GM23338 (cell line): ENCODE results near the gene RPS2. TPM values are rescaled to one million over a fixed set of nuclear protein-coding genes. Genes with fewer than 3 reads are reported as not detected.

Experiments
- ATAC-seq: fragments of 200-7000 bp; cut with Tn5 transposase; 3 replicates; pipeline ENCODE4 v1.9.1; 2020
- DNase-seq: peaks from one replicate; pipeline ENCODE4 v3.0.0-alpha.2; 2015; ENCODE audit warnings: low spot score
- H2AFZ ChIP-seq: fragments of 200-600 bp; sonication (generic); 2 replicates; pipeline ENCODE4 v1.8.0; 2016; ENCODE audit warnings: antibody characterized with exemption, mild to moderate bottlenecking, moderate library complexity
- H3F3A ChIP-seq: fragments of 200-600 bp; sonication (generic); replicated peaks from 2 replicates; pipeline ENCODE4 v1.8.0; 2017; ENCODE audit warnings: antibody characterized with exemption, mixed run types, low read depth
- H3K27ac ChIP-seq: fragments of 200-600 bp; sonication (generic); 2 replicates; pipeline ENCODE4 v1.6.1; 2016; ENCODE audit warnings: low read depth
- H3K27me3 ChIP-seq: fragments of 200-600 bp; sonication (generic); 2 replicates; pipeline ENCODE4 v1.8.0; 2016; ENCODE audit warnings: mild to moderate bottlenecking, mixed run types, moderate library complexity; ENCODE audit not compliant: insufficient read depth
- H3K36me3 ChIP-seq: fragments of 200-600 bp; sonication (generic); 2 replicates; pipeline ENCODE4 v1.8.0; 2016; ENCODE audit warnings: mild to moderate bottlenecking; ENCODE audit not compliant: insufficient read depth
- H3K4me1 ChIP-seq: fragments of 200-600 bp; sonication (generic); 2 replicates; pipeline ENCODE4 v1.8.0; 2016; ENCODE audit warnings: mild to moderate bottlenecking, moderate library complexity; ENCODE audit not compliant: insufficient read depth
- H3K4me2 ChIP-seq: fragments of 200-600 bp; sonication (generic); 2 replicates; pipeline ENCODE4 v1.7.1; 2017; ENCODE audit warnings: mixed run types
- H3K4me3 ChIP-seq: fragments of 200-600 bp; sonication (generic); 2 replicates; pipeline ENCODE4 v1.6.1; 2016; ENCODE audit warnings: mixed run types
- H3K79me2 ChIP-seq: fragments of 200-600 bp; sonication (generic); replicated peaks from 2 replicates; pipeline ENCODE4 v1.8.0; 2017; ENCODE audit warnings: mild to moderate bottlenecking; ENCODE audit not compliant: insufficient read depth
- H3K9me2 ChIP-seq: fragments of 200-600 bp; sonication (generic); 2 replicates; pipeline ENCODE4 v1.8.0; 2017; ENCODE audit not compliant: insufficient read depth
- H4K20me1 ChIP-seq: fragments of 200-600 bp; sonication (generic); replicated peaks from 2 replicates; pipeline ENCODE4 v1.8.0; 2017; ENCODE audit warnings: mild to moderate bottlenecking; ENCODE audit not compliant: insufficient read depth
- H3K27ac Mint-ChIP-seq: 2 replicates; pipeline ENCODE4 v1.8.0; 2020; ENCODE audit warnings: inconsistent platforms, mild to moderate bottlenecking, moderate library complexity, mixed read lengths
- H3K27me3 Mint-ChIP-seq: 3 replicates; pipeline ENCODE4 v1.8.0; 2022; ENCODE audit warnings: low read depth, mild to moderate bottlenecking, moderate library complexity, mixed read lengths, inconsistent platforms; ENCODE audit not compliant: insufficient read depth, poor library complexity
- H3K36me3 Mint-ChIP-seq: 3 replicates; pipeline ENCODE4 v1.8.0; 2021; ENCODE audit warnings: low read depth, mild to moderate bottlenecking, inconsistent platforms, moderate library complexity, mixed read lengths
- H3K4me1 Mint-ChIP-seq: 3 replicates; pipeline ENCODE4 v1.8.0; 2020; ENCODE audit warnings: mild to moderate bottlenecking, inconsistent platforms, mixed read lengths
- H3K4me3 Mint-ChIP-seq: 3 replicates; pipeline ENCODE4 v1.8.0; 2021; ENCODE audit warnings: moderate library complexity, mild to moderate bottlenecking, inconsistent platforms, mixed read lengths
- H3K9me3 Mint-ChIP-seq: 3 replicates; pipeline ENCODE4 v1.8.0; 2020; ENCODE audit warnings: moderate library complexity, mild to moderate bottlenecking, inconsistent platforms, mixed read lengths
- CREB1 ChIP-seq: fragments of 250-450 bp; sonication (Bioruptor Pico); IDR thresholded peaks from 2 replicates; pipeline ENCODE4 v1.5.0; 2020; ENCODE audit warnings: low read depth, mild to moderate bottlenecking, moderate library complexity
- EZH2 ChIP-seq: fragments of 200-600 bp; sonication (generic); IDR thresholded peaks from one replicate; pipeline ENCODE4 v1.8.0; 2017; ENCODE audit warnings: antibody characterized with exemption, mild to moderate bottlenecking, low read depth; ENCODE audit not compliant: unreplicated experiment
- EZH2phosphoT487 ChIP-seq: fragments of 200-600 bp; sonication (generic); IDR thresholded peaks from one replicate; pipeline ENCODE4 v1.8.1; 2018; ENCODE audit warnings: antibody characterized with exemption; ENCODE audit not compliant: unreplicated experiment
- NANOG ChIP-seq: IDR thresholded peaks from 2 replicates; pipeline ENCODE4 v1.6.1; 2016; ENCODE audit warnings: antibody characterized with exemption, borderline replicate concordance
- POLR2AphosphoS5 ChIP-seq: IDR thresholded peaks from 2 replicates; pipeline ENCODE4 v1.6.1; 2016; ENCODE audit warnings: antibody characterized with exemption, low read depth
- STAT1 ChIP-seq: IDR thresholded peaks from one replicate; pipeline ENCODE4 v1.6.1; 2016; ENCODE audit warnings: antibody characterized with exemption; ENCODE audit not compliant: unreplicated experiment
- ZNF114 ChIP-seq: fragments of 250-450 bp; sonication (Bioruptor Pico); IDR thresholded peaks from 2 replicates; pipeline ENCODE4 v1.5.0; 2020; ENCODE audit warnings: mild to moderate bottlenecking, moderate library complexity
- ZNF331 ChIP-seq: fragments of 250-450 bp; sonication (Bioruptor Pico); IDR thresholded peaks from 2 replicates; pipeline ENCODE4 v1.5.0; 2020; ENCODE audit warnings: low read depth, mild to moderate bottlenecking, moderate library complexity
- ZNF462 ChIP-seq: fragments of 250-450 bp; sonication (Bioruptor Pico); IDR thresholded peaks from 2 replicates; pipeline ENCODE4 v1.5.0; 2020; ENCODE audit warnings: mild to moderate bottlenecking, moderate library complexity
- polyA plus RNA-seq: library from polyadenylated mRNA; unstranded; fragments of >200 nt; fragmentation: Nextera tagmentation; extraction: Ambion mirVana; gene quantifications from 2 replicates; pipeline ENCODE4 v1.2.1, GENCODE V29; 2016
- total RNA-seq: library from RNA; depleted of rRNA; stranded (reverse); fragments of >200 nt; shearing (Covaris generic); gene quantifications from 2 replicates; pipeline ENCODE4 v1.2.3, GENCODE V29; 2014
- TF ChIP-seq, protein P1 (sequence below), 2 experiments: fragments of 200-600 bp in 1 of 2; sonication (generic) in 1 of 2; conservative IDR thresholded peaks; 2 replicates each; pipeline versions ENCODE4 v1.5.1 to v1.6.1; 2016 to 2017; ENCODE audit warnings: antibody characterized with exemption in 2 of 2, low read depth in 2 of 2, mild to moderate bottlenecking in 2 of 2, moderate library complexity in 1 of 2

The RPS2 gene
- total and polyA plus RNA-seq, 2 experiments from 2014 or later = 3,786 to 3,992 TPM

GRCh38 chr16:1933097-1933661 lies 31.4 kb downstream of the RPS2 start:
- H3K36me3 ChIP-seq = no peaks in the 10 kb centered on the region
- ATAC-seq = no peak
- no peak overlapping the region for H3K4me3 ChIP-seq
- TF ChIP-seq EZH2phosphoT487 (no peak), ZNF114 (no peak), ZNF462 (no peak), NANOG (no peak), ZNF331 (CRISPR knock-in tag) (no peak), CREB1 (no peak), STAT1 (no peak), EZH2 (no peak), POLR2AphosphoS5 (no peak)
- TF ChIP-seq, protein P1, sequence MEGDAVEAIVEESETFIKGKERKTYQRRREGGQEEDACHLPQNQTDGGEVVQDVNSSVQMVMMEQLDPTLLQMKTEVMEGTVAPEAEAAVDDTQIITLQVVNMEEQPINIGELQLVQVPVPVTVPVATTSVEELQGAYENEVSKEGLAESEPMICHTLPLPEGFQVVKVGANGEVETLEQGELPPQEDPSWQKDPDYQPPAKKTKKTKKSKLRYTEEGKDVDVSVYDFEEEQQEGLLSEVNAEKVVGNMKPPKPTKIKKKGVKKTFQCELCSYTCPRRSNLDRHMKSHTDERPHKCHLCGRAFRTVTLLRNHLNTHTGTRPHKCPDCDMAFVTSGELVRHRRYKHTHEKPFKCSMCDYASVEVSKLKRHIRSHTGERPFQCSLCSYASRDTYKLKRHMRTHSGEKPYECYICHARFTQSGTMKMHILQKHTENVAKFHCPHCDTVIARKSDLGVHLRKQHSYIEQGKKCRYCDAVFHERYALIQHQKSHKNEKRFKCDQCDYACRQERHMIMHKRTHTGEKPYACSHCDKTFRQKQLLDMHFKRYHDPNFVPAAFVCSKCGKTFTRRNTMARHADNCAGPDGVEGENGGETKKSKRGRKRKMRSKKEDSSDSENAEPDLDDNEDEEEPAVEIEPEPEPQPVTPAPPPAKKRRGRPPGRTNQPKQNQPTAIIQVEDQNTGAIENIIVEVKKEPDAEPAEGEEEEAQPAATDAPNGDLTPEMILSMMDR (conservative IDR thresholded peaks at IDR 0.05; ENCODE audit: low read depth in 2 of 2) = no peak
- H3K4me1 ChIP-seq = 0 out of 2 replicates have a peak, but pooled peaks cover 2% of the 10 kb centered on the region
- Mint-ChIP-seq H3K4me3 (no peak overlapping the region), H3K27me3 (peaks cover 24% of the 10 kb centered on the region), H3K36me3 (peaks cover 4% of the 10 kb centered on the region), H3K9me3 (no peaks in the 10 kb centered on the region), H3K4me1 (0 out of 3 replicates have a peak, but pooled peaks cover 7% of the 10 kb centered on the region), H3K27ac (no peak overlapping the region)
- H3F3A ChIP-seq = no peaks in the 10 kb centered on the region
- H3K79me2 ChIP-seq = no peaks in the 10 kb centered on the region
- no peak overlapping the region for H3K27ac ChIP-seq
- no peak overlapping the region for H3K4me2 ChIP-seq
- H3K9me2 ChIP-seq = no peaks in the 10 kb centered on the region
- H2AFZ ChIP-seq = peak overlapping the region; percentile 52; the same call in 1 of the 2 replicates
- DNase-seq = no peak
- H3K27me3 ChIP-seq = peaks cover 24% of the 10 kb centered on the region
- H4K20me1 ChIP-seq = no peaks in the 10 kb centered on the region
